Lower leg skin (tissue), 4 donors: ENCODE data around the gene SLC35F4. TPM values are rescaled to one million over a fixed set of nuclear protein-coding genes. Genes with fewer than 3 reads are reported as not detected.

Experiments used
- DNase-seq, 2 donors: peaks; one replicate each; pipeline ENCODE4 v3.0.0-alpha.2; 2019; ENCODE audit warnings: low spot score in 2 of 2
- H3K4me3 ChIP-seq: fragments of 200-600 bp; sonication (generic); 2 replicates; pipeline ENCODE4 v1.5.1; 2017; ENCODE audit warnings: mild to moderate bottlenecking, low read depth; ENCODE audit not compliant: poor library complexity, severe bottlenecking
- POLR2A ChIP-seq, 2 donors: fragments of 450-650 bp; IDR thresholded peaks; one replicate each; pipeline ENCODE4 v1.6.1; 2016 to 2017; ENCODE audit warnings: antibody characterized with exemption in 2 of 2, mild to moderate bottlenecking in 1 of 2, moderate library complexity in 1 of 2
- WGBS, 2 donors: methylation state at CpG; one replicate each; pipeline ENCODE4 v1.1.5; 2018; 5-methylcytosine and 5-hydroxymethylcytosine counted together
- intact Hi-C: fragments of 100-400 bp; cut with DNase I; formaldehyde crosslinking; loops from one replicate; pipeline ENCODE4 v1.15.0; 2023; ENCODE audit warnings: low total_unique reads
- total RNA-seq, 4 donors: library from RNA; depleted of rRNA; stranded (reverse); fragments of >200 nt; gene quantifications; one replicate each; pipeline ENCODE4 v1.1.0, GENCODE V29; 2016
- TF ChIP-seq, protein P1 (sequence below), 3 donors: fragments of 450-650 bp; IDR thresholded peaks; one replicate each; pipeline ENCODE4 v1.5.1; 2016; ENCODE audit warnings: antibody characterized with exemption in 3 of 3, mild to moderate bottlenecking in 3 of 3, moderate library complexity in 2 of 3

Gene SLC35F4
- total RNA-seq, 4 donors from 2014 or later: 2.2 TPM; not detected in 3

DNA sequence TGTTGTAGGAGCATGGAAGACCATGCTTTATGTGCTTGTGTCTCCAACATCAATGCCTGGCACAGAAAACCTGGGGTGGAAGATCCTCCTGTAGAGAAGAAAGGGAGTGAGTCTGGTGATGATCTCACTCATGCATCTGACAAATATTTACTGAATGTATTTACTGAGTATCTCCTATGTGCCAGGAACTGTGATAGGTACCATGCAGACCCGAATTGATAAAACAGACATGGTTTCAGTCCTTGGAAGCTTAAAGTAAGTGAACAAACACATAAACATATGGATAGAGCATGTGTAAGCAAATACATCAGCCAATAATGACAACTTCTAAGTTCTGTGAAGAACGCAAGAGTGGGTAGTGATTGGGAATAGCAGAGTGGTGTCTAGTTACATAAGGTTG, 255.3 kb downstream of the SLC35F4 start:
- TF ChIP-seq, protein P1, sequence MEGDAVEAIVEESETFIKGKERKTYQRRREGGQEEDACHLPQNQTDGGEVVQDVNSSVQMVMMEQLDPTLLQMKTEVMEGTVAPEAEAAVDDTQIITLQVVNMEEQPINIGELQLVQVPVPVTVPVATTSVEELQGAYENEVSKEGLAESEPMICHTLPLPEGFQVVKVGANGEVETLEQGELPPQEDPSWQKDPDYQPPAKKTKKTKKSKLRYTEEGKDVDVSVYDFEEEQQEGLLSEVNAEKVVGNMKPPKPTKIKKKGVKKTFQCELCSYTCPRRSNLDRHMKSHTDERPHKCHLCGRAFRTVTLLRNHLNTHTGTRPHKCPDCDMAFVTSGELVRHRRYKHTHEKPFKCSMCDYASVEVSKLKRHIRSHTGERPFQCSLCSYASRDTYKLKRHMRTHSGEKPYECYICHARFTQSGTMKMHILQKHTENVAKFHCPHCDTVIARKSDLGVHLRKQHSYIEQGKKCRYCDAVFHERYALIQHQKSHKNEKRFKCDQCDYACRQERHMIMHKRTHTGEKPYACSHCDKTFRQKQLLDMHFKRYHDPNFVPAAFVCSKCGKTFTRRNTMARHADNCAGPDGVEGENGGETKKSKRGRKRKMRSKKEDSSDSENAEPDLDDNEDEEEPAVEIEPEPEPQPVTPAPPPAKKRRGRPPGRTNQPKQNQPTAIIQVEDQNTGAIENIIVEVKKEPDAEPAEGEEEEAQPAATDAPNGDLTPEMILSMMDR (IDR thresholded peaks at IDR 0.05): no peak
- TF ChIP-seq POLR2A (IDR thresholded peaks at IDR 0.05): no peak
- no peak overlapping the region for H3K4me3 ChIP-seq
- intact Hi-C loops: no loop called here
- no peak for DNase-seq
- WGBS, 2 donors: 45 to 52% methylated on average over 2 of the region's 2 CpGs

DNA sequence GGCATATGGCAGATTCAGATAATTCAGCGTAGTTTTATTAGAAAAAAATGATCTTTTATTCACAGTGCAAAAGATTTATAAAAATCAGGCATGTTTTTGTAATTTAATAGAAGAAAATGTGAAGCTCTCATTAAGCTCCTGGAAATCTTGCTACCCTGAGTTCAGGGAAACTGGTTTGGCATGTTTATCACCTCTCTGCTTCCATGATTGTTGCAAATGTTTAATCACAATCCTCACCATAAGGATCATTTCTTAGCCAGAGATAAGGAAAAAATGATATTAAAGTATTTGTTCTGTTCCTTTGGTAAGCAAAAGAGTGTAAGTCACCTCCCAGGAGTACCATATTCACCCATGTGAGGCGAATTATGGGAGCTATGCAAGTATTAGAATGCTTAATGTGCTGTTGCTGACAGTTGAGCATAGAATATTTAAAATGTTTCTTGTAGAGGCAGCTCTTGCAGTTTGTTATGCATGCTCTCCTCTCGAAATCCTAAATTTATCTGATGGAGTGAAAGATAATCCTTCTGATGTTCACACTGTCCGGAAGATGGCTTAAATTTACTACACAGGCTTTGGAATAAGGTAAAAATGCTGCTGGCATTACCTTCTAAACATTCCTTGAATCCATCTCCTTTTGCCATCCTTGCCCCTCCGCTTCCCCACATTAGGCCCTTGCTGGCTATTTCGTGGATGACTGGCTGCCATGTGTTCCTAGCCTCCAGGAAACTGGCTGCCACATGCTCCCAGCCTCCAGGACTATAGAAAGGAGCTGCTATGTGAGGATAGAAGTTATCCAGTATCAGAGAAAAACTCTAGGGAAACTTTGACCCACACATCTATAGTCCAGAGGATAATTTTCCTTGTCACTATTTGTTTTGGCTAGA, 256.5 kb downstream of the SLC35F4 start:
- 45 to 48% methylated on average over 6 of the region's 6 CpGs for WGBS, 2 donors
- TF ChIP-seq, protein P1 (IDR thresholded peaks at IDR 0.05): no peak
- TF ChIP-seq POLR2A (IDR thresholded peaks at IDR 0.05): no peak
- H3K4me3 ChIP-seq: no peak overlapping the region
- no peak for DNase-seq
- intact Hi-C loops: no loop called here

DNA sequence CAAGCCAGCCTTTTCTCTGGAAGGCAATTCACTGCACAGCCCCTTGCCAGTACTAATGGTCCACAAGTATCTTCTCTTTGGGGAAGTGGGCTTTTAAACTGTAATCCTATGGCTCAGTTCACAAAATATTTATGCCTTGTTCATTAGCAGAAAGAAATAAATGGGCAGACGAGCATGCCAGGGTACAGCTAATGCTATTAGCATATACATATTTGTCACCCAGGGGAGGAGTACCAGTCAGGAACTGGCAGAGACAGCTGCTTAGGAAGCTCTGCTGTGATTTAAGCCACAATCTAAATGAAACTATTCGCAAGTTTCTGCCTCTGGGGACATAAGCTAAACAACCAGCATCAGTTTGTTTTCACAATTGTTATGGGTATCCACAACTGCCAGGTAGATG, 258.8 kb downstream of the SLC35F4 start:
- WGBS, 2 donors: 40 to 43% methylated on average over 2 of the region's 2 CpGs
- no peak for TF ChIP-seq POLR2A (IDR thresholded peaks at IDR 0.05)
- TF ChIP-seq, protein P1 (IDR thresholded peaks at IDR 0.05): no peak
- H3K4me3 ChIP-seq: no peak overlapping the region
- DNase-seq: no peak
- intact Hi-C loops: no loop called here

DNA sequence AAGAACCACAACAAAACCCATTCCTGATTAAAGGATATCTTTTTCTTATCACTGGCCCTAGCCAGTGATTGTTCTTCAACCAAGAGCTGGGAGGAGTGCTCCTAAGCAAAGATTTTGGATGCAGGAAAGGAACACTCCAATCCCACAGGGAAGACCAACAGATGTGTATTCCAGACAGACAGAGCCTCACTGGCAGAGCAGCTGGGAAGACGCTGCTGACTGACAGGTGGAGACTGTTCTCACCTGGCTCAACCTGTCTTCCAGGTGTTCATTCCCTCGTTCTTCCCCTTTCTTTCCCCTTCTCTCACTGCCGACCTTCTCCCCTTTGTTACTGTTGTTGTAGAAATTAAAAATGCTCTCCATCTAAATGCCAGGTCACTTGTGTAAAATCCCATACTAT, 282.5 kb downstream of the SLC35F4 start:
- DNase-seq: no peak
- 37 to 39% methylated on average over 3 of the region's 3 CpGs for WGBS, 2 donors
- TF ChIP-seq POLR2A (IDR thresholded peaks at IDR 0.05): no peak
- TF ChIP-seq, protein P1 (IDR thresholded peaks at IDR 0.05): no peak
- intact Hi-C loops: no loop called here
- H3K4me3 ChIP-seq: no peak overlapping the region

DNA sequence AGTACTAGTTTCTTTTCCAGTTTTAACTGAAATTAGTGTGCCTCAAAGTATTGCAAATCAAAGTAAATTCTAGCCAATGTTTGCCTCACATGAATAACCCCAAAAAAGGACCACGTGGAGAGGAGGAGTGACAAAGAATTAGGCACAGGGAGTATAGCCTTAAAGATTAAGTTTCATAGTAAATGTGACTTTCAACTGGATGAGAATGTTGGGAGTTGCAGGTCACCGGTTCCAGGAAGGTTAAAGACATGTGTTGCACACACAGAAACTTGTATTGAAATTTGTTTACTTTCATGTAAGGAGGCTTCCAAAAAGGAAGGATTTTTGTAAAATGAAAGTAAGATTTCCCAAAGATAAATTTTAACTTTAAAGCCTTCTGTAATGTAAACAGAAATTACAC, 283.1 kb downstream of the SLC35F4 start:
- TF ChIP-seq POLR2A (IDR thresholded peaks at IDR 0.05): no peak
- intact Hi-C loops: no loop called here

DNA sequence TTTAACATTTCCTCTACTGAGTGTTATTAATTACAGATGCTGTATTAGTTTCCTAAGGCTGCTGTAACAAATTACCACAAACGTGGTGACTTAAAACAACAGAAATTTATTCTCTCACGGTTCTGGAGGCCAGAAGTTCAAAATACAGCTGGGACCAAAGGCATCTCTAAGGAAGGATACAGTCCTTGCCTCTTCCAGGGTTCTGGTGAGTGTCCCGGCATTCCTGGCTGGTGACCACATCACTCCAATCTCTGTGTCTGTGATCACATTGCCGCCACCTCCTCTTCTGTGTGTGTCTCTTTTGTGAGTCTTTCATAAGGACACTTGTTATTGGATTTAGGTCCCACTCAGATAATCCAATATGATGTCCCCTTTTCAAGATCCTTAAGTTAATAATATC, 287.1 kb downstream of the SLC35F4 start:
- TF ChIP-seq POLR2A (IDR thresholded peaks at IDR 0.05): no peak
- TF ChIP-seq, protein P1 (IDR thresholded peaks at IDR 0.05): no peak
- no peak for DNase-seq
- 62 to 66% methylated on average over 4 of the region's 4 CpGs for WGBS, 2 donors
- intact Hi-C loops: no loop called here
- no peak overlapping the region for H3K4me3 ChIP-seq

More for the DNA sequence above, 283.1 kb downstream of the SLC35F4 start:
- WGBS, 2 donors: 38 to 49% methylated on average over 2 of the region's 2 CpGs
- DNase-seq: no peak
- no peak overlapping the region for H3K4me3 ChIP-seq
